ENCODE data around the gene CMSS1. TPM values are rescaled to one million over a fixed set of nuclear protein-coding genes. Genes with fewer than 3 reads are reported as not detected.
A peak's percentile ranks its signal among the peaks of the same experiment; 100 is the strongest.

Gene CMSS1
- polyA plus RNA-seq, 1 of the 3 experiments (the other 2 are of a cell fraction): 9.1 TPM

DNA sequence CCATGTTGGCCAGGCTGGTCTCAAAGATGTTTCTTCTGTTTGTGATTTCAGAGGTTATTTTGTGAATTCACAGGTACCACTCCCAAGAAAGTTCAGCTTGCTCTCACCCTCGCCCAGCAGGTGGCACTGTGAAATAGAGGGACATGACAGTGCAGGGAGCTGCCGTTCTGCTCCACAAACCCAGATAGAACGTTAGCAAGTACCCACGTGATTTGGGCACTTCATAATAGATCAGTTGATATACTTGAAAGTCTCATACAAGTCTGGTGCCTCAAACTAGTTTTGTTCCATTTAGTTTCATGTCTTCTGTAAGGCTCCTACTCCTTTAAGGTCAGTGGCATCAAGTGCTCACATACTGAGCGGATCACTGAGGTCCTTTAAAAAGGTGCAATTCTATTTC, 251.2 kb downstream of the CMSS1 start (continued):
- TF ChIP-seq, protein P1, sequence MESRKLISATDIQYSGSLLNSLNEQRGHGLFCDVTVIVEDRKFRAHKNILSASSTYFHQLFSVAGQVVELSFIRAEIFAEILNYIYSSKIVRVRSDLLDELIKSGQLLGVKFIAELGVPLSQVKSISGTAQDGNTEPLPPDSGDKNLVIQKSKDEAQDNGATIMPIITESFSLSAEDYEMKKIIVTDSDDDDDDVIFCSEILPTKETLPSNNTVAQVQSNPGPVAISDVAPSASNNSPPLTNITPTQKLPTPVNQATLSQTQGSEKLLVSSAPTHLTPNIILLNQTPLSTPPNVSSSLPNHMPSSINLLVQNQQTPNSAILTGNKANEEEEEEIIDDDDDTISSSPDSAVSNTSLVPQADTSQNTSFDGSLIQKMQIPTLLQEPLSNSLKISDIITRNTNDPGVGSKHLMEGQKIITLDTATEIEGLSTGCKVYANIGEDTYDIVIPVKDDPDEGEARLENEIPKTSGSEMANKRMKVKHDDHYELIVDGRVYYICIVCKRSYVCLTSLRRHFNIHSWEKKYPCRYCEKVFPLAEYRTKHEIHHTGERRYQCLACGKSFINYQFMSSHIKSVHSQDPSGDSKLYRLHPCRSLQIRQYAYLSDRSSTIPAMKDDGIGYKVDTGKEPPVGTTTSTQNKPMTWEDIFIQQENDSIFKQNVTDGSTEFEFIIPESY (IDR thresholded peaks at IDR 0.05; ENCODE audit: borderline replicate concordance, low read depth): no peak
- TF ChIP-seq, protein P2, sequence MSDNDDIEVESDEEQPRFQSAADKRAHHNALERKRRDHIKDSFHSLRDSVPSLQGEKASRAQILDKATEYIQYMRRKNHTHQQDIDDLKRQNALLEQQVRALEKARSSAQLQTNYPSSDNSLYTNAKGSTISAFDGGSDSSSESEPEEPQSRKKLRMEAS (IDR thresholded peaks at IDR 0.05; ENCODE audit: low read depth): peak; percentile 48; the same call in 1 of the 2 replicates
- TF ChIP-seq GATA2 (CRISPR knock-in tag; IDR thresholded peaks at IDR 0.05) (no peak), EP300 (IDR thresholded peaks at IDR 0.05; ENCODE audit: borderline replicate concordance in 1 of 2, low read depth in 1 of 2, low read length in 1 of 2) (no peak), SMC3 (IDR thresholded peaks at IDR 0.05; ENCODE audit: low read depth, low read length) (peak; percentile 92), SIN3A (IDR thresholded peaks at IDR 0.05; ENCODE audit: borderline replicate concordance, low read depth, low read length) (no peak)

DNA sequence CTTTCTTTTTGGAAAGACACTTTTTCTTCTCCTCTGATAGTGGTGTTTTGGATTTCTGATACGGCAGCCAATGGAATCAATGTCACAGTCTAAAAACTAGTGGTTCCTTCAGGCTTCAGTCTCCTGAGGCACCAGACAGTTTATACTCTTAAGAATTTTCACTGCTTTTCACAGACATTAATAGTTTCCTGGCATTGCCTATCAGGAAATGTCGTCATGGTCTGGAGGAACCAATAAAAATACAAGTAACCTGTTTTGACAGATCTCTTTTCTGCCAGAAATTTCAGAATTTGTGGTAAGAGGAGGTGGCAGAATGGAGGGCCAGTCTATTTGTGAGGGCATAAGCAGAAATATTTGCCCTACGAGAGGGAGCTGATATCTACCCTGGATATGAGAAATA, 251.8 kb downstream of the CMSS1 start:
- H3K27ac ChIP-seq (ENCODE audit: low read depth in 2 of 2, low read length in 1 of 2): no peak overlapping the region
- no peaks in the 10 kb centered on the region for H3K9me3 ChIP-seq
- TF ChIP-seq RXRA (IDR thresholded peaks at IDR 0.05; ENCODE audit: borderline replicate concordance, low read depth) (no peak), MXI1 (IDR thresholded peaks at IDR 0.05; ENCODE audit: low read depth, low read length) (no peak)
- WGBS (ENCODE audit: low lambda C conversion rate): 93% methylated on average over 3 of the region's 3 CpGs
- H3K36me3 ChIP-seq (replicated peaks in 1 of 2; ENCODE audit: control insufficient read depth in 1 of 2, insufficient read depth in 2 of 2, low read length in 1 of 2): no peaks in the 10 kb centered on the region
- H3K9ac ChIP-seq: no peak overlapping the region
- H3K4me1 ChIP-seq (ENCODE audit: control insufficient read depth in 1 of 2, insufficient read depth in 2 of 2, low read depth in 1 of 2, low read length in 1 of 2): peaks cover 0 to 8% of the 10 kb centered on the region in 2 experiments; a peak in 1 of 4 replicates
- H3K79me2 ChIP-seq (ENCODE audit: insufficient read depth): no peaks in the 10 kb centered on the region
- H3K4me2 ChIP-seq: no peak overlapping the region
- POLR2A ChIA-PET: interaction anchor here (0.9 kb wide), 1 partner anchor 185 kb away, joined by 4 read pairs; no protein-coding TSS in a partner anchor
- DNase-seq: no peak
- no peaks in the 10 kb centered on the region for H3K9me2 ChIP-seq
- CTCF ChIA-PET: interaction anchor here (0.5 to 10.4 kb wide), 55 partner anchors 8 to 240 kb away, joined by 3 to 116 read pairs (median 5); partner anchors contain the start of gene TBC1D23
- H3F3A ChIP-seq (replicated peaks; ENCODE audit: insufficient read depth): no peaks in the 10 kb centered on the region
- H2AFZ ChIP-seq (ENCODE audit: low read depth): no peak overlapping the region
- no peak overlapping the region for H3K4me3 ChIP-seq (ENCODE audit: low read depth in 2 of 2, low read length in 1 of 2)
- no peaks in the 10 kb centered on the region for H3K27me3 ChIP-seq (ENCODE audit: insufficient read depth)
- no peaks in the 10 kb centered on the region for H4K20me1 ChIP-seq (ENCODE audit: insufficient read depth)

DNA sequence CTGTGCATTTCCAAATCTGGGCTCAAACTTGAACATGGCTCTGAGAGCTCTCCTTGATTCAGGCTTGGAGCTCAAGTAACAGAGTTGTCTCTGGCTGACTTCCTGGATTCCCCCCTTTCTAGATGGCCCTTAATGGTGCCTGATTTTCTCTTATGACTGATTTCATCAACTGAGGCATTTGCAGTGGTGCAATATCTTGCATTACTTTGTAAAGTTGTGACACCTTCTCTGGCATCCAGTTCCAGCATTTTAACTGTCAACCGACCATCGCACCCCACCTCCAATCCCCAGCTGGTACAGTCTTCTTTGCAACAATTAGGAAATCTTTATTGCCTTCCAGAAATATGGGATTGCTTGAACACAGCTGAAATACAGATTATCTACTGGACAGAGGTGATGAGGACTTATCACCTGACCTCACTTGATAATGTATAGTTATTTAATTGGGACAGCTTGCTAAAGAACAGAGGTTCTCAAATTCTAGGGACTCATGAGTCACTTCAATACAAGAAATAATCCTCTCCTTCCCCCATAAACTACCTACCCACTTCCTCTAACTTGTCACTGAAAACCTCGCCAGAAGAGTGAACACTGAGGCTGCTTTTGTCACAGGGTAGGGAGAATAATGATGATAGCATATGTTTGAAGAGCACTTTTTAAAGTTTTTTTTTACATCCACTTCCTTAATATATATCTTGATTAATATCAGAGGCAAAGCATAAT, 254.8 kb downstream of the CMSS1 start:
- no peaks in the 10 kb centered on the region for H3K79me2 ChIP-seq (ENCODE audit: insufficient read depth)
- no peak overlapping the region for H3K27ac ChIP-seq (ENCODE audit: low read depth in 2 of 2, low read length in 1 of 2)
- no peaks in the 10 kb centered on the region for H3K36me3 ChIP-seq (replicated peaks in 1 of 2; ENCODE audit: control insufficient read depth in 1 of 2, insufficient read depth in 2 of 2, low read length in 1 of 2)
- no peak overlapping the region for H3K9ac ChIP-seq
- no peaks in the 10 kb centered on the region for H3K9me3 ChIP-seq
- H3K4me3 ChIP-seq (ENCODE audit: low read depth in 2 of 2, low read length in 1 of 2): no peak overlapping the region
- peaks cover 0 to 8% of the 10 kb centered on the region in 2 experiments; a peak in 1 of 4 replicates for H3K4me1 ChIP-seq (ENCODE audit: control insufficient read depth in 1 of 2, insufficient read depth in 2 of 2, low read depth in 1 of 2, low read length in 1 of 2)
- H3K27me3 ChIP-seq (ENCODE audit: insufficient read depth): no peaks in the 10 kb centered on the region
- no peak overlapping the region for H2AFZ ChIP-seq (ENCODE audit: low read depth)
- H3K4me2 ChIP-seq: no peak overlapping the region
- H4K20me1 ChIP-seq (ENCODE audit: insufficient read depth): no peaks in the 10 kb centered on the region
- H3K9me2 ChIP-seq: no peaks in the 10 kb centered on the region
- ChIA-PET CTCF (interaction anchor here (1.2 to 10.4 kb wide), 2 partner anchors 33 to 182 kb away, joined by 3 to 116 read pairs; no protein-coding TSS in a partner anchor), POLR2A (no interaction called here)
- DNase-seq: no peak
- no peaks in the 10 kb centered on the region for H3F3A ChIP-seq (replicated peaks; ENCODE audit: insufficient read depth)
- 98% methylated on average over 3 of the region's 3 CpGs for WGBS (ENCODE audit: low lambda C conversion rate)
- TF ChIP-seq ELF1 (IDR thresholded peaks at IDR 0.05): no peak
- TF ChIP-seq GATA2 (CRISPR knock-in tag; IDR thresholded peaks at IDR 0.05): no peak
- TF ChIP-seq, protein P3, sequence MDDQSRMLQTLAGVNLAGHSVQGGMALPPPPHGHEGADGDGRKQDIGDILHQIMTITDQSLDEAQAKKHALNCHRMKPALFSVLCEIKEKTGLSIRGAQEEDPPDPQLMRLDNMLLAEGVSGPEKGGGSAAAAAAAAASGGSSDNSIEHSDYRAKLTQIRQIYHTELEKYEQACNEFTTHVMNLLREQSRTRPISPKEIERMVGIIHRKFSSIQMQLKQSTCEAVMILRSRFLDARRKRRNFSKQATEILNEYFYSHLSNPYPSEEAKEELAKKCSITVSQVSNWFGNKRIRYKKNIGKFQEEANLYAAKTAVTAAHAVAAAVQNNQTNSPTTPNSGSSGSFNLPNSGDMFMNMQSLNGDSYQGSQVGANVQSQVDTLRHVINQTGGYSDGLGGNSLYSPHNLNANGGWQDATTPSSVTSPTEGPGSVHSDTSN (IDR thresholded peaks at IDR 0.05): no peak
- no peak for TF ChIP-seq FOXJ3 (CRISPR knock-in tag; IDR thresholded peaks at IDR 0.05)
- TF ChIP-seq, protein P4, sequence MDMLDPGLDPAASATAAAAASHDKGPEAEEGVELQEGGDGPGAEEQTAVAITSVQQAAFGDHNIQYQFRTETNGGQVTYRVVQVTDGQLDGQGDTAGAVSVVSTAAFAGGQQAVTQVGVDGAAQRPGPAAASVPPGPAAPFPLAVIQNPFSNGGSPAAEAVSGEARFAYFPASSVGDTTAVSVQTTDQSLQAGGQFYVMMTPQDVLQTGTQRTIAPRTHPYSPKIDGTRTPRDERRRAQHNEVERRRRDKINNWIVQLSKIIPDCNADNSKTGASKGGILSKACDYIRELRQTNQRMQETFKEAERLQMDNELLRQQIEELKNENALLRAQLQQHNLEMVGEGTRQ (IDR thresholded peaks at IDR 0.05; ENCODE audit: borderline replicate concordance, low read depth, low read length): no peak
- TF ChIP-seq TEAD4 (IDR thresholded peaks at IDR 0.05; ENCODE audit: borderline replicate concordance, insufficient read depth): no peak
- TF ChIP-seq FOSL2 (IDR thresholded peaks at IDR 0.05; ENCODE audit: borderline replicate concordance, low read depth): no peak
- no peak for TF ChIP-seq RAD21 (IDR thresholded peaks at IDR 0.05; ENCODE audit: low read length)
- no peak for TF ChIP-seq POLR2AphosphoS5 (IDR thresholded peaks at IDR 0.05; ENCODE audit: low read depth, low read length)
- TF ChIP-seq MEF2A (IDR thresholded peaks at IDR 0.05; ENCODE audit: borderline replicate concordance, low read depth): no peak
- TF ChIP-seq EP300 (IDR thresholded peaks at IDR 0.05; ENCODE audit: borderline replicate concordance in 1 of 2, low read depth in 1 of 2, low read length in 1 of 2): no peak
- TF ChIP-seq EZH2phosphoT487 (IDR thresholded peaks at IDR 0.05; ENCODE audit: borderline replicate concordance, low read depth): no peak

Measured in SK-N-SH (cell line).